Natural killer cell (primary cell): ENCODE measurements around the gene SMIM41. TPM values are rescaled to one million over a fixed set of nuclear protein-coding genes. Genes with fewer than 3 reads are reported as not detected.
A peak's percentile ranks its signal among the peaks of the same experiment; 100 is the strongest.

ENCODE experiments used
- ATAC-seq, 3 donors: fragments of 150-1000 bp in 2 of 3; fragments of 200-7000 bp in 1 of 3; cut with Tn5 transposase; 1 replicate in 1 of 3; 2 replicates in 2 of 3; pipeline ENCODE4 v1.10.0; 2021; ENCODE audit warnings: mild to moderate bottlenecking in 2 of 3, moderate library complexity in 2 of 3
- DNase-seq, 2 donors: peaks; one replicate each; pipeline versions ENCODE4 v3.0.0 to v3.0.0-alpha.2; 2013 to 2021; ENCODE audit warnings: mixed read lengths in 1 of 2
- H3K27ac ChIP-seq: one replicate; pipeline ENCODE4 v1.5.1; 2013; ENCODE audit warnings: mild to moderate bottlenecking, low read length
- H3K27me3 ChIP-seq: one replicate; pipeline ENCODE4 v1.6.1; 2013; ENCODE audit warnings: low read length; ENCODE audit not compliant: control insufficient read depth, insufficient read depth
- H3K36me3 ChIP-seq: one replicate; pipeline ENCODE4 v1.6.1; 2013; ENCODE audit warnings: low read length; ENCODE audit not compliant: control insufficient read depth, insufficient read depth
- H3K4me1 ChIP-seq: one replicate; pipeline ENCODE4 v1.6.1; 2013; ENCODE audit warnings: low read length; ENCODE audit not compliant: control insufficient read depth, insufficient read depth
- H3K4me3 ChIP-seq: one replicate; pipeline ENCODE4 v1.5.1; 2013; ENCODE audit warnings: low read length
- H3K9me3 ChIP-seq: one replicate; pipeline ENCODE4 v1.6.1; 2013; ENCODE audit warnings: low read length; ENCODE audit not compliant: control insufficient read depth, insufficient read depth
- H3K27ac Mint-ChIP-seq, 2 donors: one replicate each; pipeline ENCODE4 v1.8.0; 2022; ENCODE audit warnings: mild to moderate bottlenecking in 2 of 2, mixed read lengths in 2 of 2, moderate library complexity in 1 of 2
- H3K27me3 Mint-ChIP-seq, 2 donors: one replicate each; pipeline ENCODE4 v1.8.0; 2022; ENCODE audit warnings: low read depth in 2 of 2, mixed read lengths in 2 of 2
- H3K36me3 Mint-ChIP-seq: one replicate; pipeline ENCODE4 v1.8.0; 2022; ENCODE audit warnings: mixed read lengths
- H3K4me1 Mint-ChIP-seq, 2 donors: one replicate each; pipeline ENCODE4 v1.8.0; 2022; ENCODE audit warnings: mixed read lengths in 2 of 2
- H3K4me3 Mint-ChIP-seq: one replicate; pipeline ENCODE4 v1.8.0; 2022; ENCODE audit warnings: mild to moderate bottlenecking, moderate library complexity, mixed read lengths
- H3K9me3 Mint-ChIP-seq, 2 donors: one replicate each; pipeline ENCODE4 v1.8.0; 2022; ENCODE audit warnings: mixed read lengths in 2 of 2
- CTCF ChIP-seq: fragments of 200-600 bp; IDR thresholded peaks from one replicate; pipeline ENCODE4 v1.8.0; 2022; ENCODE audit warnings: antibody characterized with exemption
- WGBS: methylation state at CpG from one replicate; pipeline ENCODE4 v1.1.7; 2013; ENCODE audit warnings: missing lambda C conversion rate; ENCODE audit not compliant: insufficient coverage; 5-methylcytosine and 5-hydroxymethylcytosine counted together
- intact Hi-C: fragments of 100-400 bp; cut with micrococcal nuclease; formaldehyde crosslinking; loops from one replicate; pipeline ENCODE4 v1.14.2; 2022
- total RNA-seq, 4 donors: library from RNA; stranded (reverse); fragments of 120-200 nt in 1 of 4; gene quantifications; one replicate each; pipeline versions ENCODE4 v1.2.3 to v1.2.4, GENCODE V29; 2013 to 2022

Gene SMIM41
- total RNA-seq, 3 donors from 2014 or later (not counting 1 experiment from before 2014, with no cell fraction given) = not detected

DNA sequence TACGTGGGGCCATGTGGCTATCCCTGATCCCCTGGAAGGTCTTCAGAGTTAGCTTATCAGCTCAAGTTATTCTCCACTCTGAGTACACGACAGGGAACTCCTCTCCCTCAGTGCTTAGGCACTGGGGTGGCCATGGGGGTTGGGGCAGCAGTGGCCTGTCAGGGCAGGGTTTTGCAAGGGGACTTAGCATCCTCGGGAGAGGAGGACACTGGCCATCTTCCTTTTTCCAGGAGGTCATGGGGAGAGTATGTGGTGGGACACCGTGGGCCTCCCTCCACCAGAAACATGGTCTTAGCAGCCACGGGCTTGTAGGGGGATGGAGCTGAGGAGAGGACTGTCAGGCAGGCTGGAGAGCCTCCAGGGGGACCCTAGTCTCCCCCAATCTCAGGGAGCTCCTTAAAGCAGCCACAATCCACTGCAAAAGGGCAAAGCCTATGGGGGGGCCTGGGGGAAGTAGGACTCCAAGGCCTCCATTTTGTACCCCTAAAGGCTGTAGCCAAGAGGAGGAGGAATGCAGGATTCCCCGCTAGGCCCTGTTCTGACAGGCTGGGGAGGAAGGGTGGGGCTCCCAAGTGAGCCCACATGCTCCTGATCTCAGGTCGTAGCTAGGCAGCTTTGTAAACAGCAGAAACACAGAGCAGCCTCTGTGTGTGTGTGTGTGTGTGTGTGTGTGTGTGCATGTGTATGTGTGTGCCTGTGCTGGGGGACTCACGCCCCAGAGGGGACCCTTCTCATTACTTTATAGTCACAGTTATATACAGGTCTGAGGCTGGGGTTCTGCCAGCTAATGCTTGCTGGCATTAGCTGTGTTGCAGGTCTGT is 75.8 kb downstream of the SMIM41 start:
- Mint-ChIP-seq H3K36me3 (no peaks in the 10 kb centered on the region), H3K27me3 (peaks cover 0 to 8% of the 10 kb centered on the region in 2 donors), H3K4me1 (peaks cover 0 to 11% of the 10 kb centered on the region in 2 donors), H3K27ac (no peak overlapping the region), H3K4me3 (no peak overlapping the region), H3K9me3 (no peaks in the 10 kb centered on the region)
- Histone ChIP-seq H3K27ac (no peak overlapping the region), H3K27me3 (peaks cover 6% of the 10 kb centered on the region), H3K36me3 (no peaks in the 10 kb centered on the region), H3K4me3 (no peak overlapping the region), H3K4me1 (peaks cover 24% of the 10 kb centered on the region), H3K9me3 (no peaks in the 10 kb centered on the region)
- DNase-seq (peak in 1 of 2 donors; percentile 80), ATAC-seq (no peak)
- TF ChIP-seq CTCF = no peak
- 58% methylated on average over 8 of the region's 8 CpGs for WGBS
- intact Hi-C loops = no loop called here

DNA sequence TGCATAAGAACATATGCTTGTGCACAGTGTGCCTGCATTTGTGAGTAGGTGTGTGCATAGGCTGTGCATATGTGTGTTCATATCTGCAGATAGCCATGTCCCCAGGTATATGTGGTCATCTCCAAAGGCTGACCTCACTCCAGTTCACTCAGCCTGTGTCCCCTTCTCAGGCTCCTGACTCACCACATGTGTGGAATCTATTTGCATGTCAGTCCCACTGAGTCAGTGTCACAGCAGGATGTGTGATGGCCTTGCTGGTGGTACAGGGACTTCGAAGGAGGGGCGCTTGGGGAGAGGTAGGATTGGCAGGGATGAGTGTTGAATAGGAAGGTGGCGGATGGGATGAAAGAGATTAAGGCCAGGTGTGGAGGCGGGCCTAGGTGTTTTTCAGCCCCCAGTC is 76.8 kb downstream of the SMIM41 start:
- no peak for TF ChIP-seq CTCF
- no peak overlapping the region for H3K4me3 Mint-ChIP-seq
- intact Hi-C loops = loop anchor here (1.0 to 2.0 kb wide), 3 partner anchors 171 to 824 kb away; no protein-coding TSS in a partner anchor
- 88% methylated on average over 4 of the region's 4 CpGs for WGBS
- H3K4me3 ChIP-seq = no peak overlapping the region
- no peak overlapping the region for H3K27ac ChIP-seq
- no peaks in the 10 kb centered on the region for H3K9me3 ChIP-seq
- no peak overlapping the region for H3K27ac Mint-ChIP-seq
- peaks cover 6% of the 10 kb centered on the region for H3K27me3 ChIP-seq
- H3K36me3 Mint-ChIP-seq = no peaks in the 10 kb centered on the region
- no peaks in the 10 kb centered on the region for H3K36me3 ChIP-seq
- ATAC-seq (no peak), DNase-seq (no peak)
- H3K9me3 Mint-ChIP-seq = no peaks in the 10 kb centered on the region
- peaks cover 24% of the 10 kb centered on the region for H3K4me1 ChIP-seq
- peaks cover 0 to 7% of the 10 kb centered on the region in 2 donors for H3K27me3 Mint-ChIP-seq
- H3K4me1 Mint-ChIP-seq = peaks cover 3 to 8% of the 10 kb centered on the region in 2 donors

GRCh38 chr12:52156757-52157565 is 77.5 kb downstream of the SMIM41 start:
- Mint-ChIP-seq H3K27me3 (peaks cover 0 to 5% of the 10 kb centered on the region in 2 donors), H3K9me3 (no peaks in the 10 kb centered on the region), H3K27ac (no peak overlapping the region), H3K4me1 (peaks cover 8 to 10% of the 10 kb centered on the region in 2 donors), H3K4me3 (no peak overlapping the region), H3K36me3 (no peaks in the 10 kb centered on the region)
- intact Hi-C loops = loop anchor here (1.0 to 2.0 kb wide), 3 partner anchors 170 to 824 kb away; no protein-coding TSS in a partner anchor
- Histone ChIP-seq H3K4me3 (no peak overlapping the region), H3K4me1 (peaks cover 19% of the 10 kb centered on the region), H3K27ac (no peak overlapping the region), H3K36me3 (no peaks in the 10 kb centered on the region), H3K27me3 (peaks cover 3% of the 10 kb centered on the region), H3K9me3 (no peaks in the 10 kb centered on the region)
- WGBS = 54% methylated on average over 15 of the region's 15 CpGs
- TF ChIP-seq CTCF = peak; percentile 79
- peak; percentile 49 to 63 (median 61) for ATAC-seq
- peak; percentile 67 to 83 for DNase-seq
